ENCODE results near the gene SOD3.

DNA sequence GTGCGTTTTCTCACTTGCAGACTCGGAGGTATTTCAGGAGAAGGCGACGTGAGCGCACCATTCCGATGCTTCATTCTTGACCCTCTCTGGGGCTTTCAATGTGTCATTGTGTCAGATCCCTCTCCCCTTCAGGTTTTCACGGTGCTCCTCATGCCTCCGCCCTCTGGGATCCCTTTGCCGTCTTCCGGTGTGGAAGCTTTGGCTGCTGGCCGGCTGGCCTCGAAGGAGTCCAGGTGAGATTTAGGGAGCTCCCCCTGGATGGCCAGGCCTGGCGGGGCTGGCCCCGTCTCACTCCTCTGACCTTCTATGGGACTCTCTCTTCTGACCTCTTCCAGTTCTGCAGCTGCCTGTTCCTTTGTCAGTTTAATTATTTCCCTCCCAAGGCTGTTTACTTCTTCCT lies 12.9 kb downstream of the SOD3 start:
- TF ChIP-seq TAF1 (IDR thresholded peaks at IDR 0.05; ENCODE audit: low read depth) (no peak), CREB1 (IDR thresholded peaks at IDR 0.05; ENCODE audit: low read depth) (no peak), EP300 (IDR thresholded peaks at IDR 0.05; ENCODE audit: borderline replicate concordance) (no peak), TCF12 (IDR thresholded peaks at IDR 0.05; ENCODE audit: low read depth) (no peak)
- TF ChIP-seq, protein P1, sequence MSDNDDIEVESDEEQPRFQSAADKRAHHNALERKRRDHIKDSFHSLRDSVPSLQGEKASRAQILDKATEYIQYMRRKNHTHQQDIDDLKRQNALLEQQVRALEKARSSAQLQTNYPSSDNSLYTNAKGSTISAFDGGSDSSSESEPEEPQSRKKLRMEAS (IDR thresholded peaks at IDR 0.05), result no peak
- TF ChIP-seq, protein P2, sequence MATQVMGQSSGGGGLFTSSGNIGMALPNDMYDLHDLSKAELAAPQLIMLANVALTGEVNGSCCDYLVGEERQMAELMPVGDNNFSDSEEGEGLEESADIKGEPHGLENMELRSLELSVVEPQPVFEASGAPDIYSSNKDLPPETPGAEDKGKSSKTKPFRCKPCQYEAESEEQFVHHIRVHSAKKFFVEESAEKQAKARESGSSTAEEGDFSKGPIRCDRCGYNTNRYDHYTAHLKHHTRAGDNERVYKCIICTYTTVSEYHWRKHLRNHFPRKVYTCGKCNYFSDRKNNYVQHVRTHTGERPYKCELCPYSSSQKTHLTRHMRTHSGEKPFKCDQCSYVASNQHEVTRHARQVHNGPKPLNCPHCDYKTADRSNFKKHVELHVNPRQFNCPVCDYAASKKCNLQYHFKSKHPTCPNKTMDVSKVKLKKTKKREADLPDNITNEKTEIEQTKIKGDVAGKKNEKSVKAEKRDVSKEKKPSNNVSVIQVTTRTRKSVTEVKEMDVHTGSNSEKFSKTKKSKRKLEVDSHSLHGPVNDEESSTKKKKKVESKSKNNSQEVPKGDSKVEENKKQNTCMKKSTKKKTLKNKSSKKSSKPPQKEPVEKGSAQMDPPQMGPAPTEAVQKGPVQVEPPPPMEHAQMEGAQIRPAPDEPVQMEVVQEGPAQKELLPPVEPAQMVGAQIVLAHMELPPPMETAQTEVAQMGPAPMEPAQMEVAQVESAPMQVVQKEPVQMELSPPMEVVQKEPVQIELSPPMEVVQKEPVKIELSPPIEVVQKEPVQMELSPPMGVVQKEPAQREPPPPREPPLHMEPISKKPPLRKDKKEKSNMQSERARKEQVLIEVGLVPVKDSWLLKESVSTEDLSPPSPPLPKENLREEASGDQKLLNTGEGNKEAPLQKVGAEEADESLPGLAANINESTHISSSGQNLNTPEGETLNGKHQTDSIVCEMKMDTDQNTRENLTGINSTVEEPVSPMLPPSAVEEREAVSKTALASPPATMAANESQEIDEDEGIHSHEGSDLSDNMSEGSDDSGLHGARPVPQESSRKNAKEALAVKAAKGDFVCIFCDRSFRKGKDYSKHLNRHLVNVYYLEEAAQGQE (IDR thresholded peaks at IDR 0.05; ENCODE audit: low read depth), result no peak

Measured in Ishikawa (cell line).